Measurements from ENCODE around the gene ST6GALNAC1. TPM values are rescaled to one million over a fixed set of nuclear protein-coding genes. Genes with fewer than 3 reads are reported as not detected.
A peak's percentile ranks its signal among the peaks of the same experiment; 100 is the strongest.

The ST6GALNAC1 gene
- total and polyA plus RNA-seq, 2 of the 8 experiments (the other 6 are each of a cell fraction or from before 2014, with no cell fraction given) = not detected

- H2AFZ ChIP-seq (ENCODE audit: low read length) = 0 out of 2 replicates have a peak overlapping the region, but pooled peaks have one; percentile 36
- no peak overlapping the region for H4K5ac ChIP-seq (ENCODE audit: insufficient read length, low read depth, low read length)
- H3K9ac ChIP-seq (replicated peaks in 1 of 4; ENCODE audit: extremely low read depth in 1 of 4, low read depth in 3 of 4, low read length in 3 of 4) = no peak overlapping the region
- no peak overlapping the region for H3K14ac ChIP-seq (ENCODE audit: insufficient read length)
- 81% methylated on average over 13 of the region's 13 CpGs; no CpG with 5 or more reads in 1 of the 2 experiments for WGBS, 2 experiments (ENCODE audit: extremely low coverage in 1 of 2, insufficient coverage in 1 of 2, insufficient read length in 1 of 2, insufficient replicate concordance in 2 of 2, low coverage in 1 of 2, low lambda C conversion rate in 2 of 2, missing lambda C conversion rate in 1 of 2)
- no peak overlapping the region for H3K23ac ChIP-seq (ENCODE audit: insufficient read length)
- no peak overlapping the region for H4K91ac ChIP-seq (replicated peaks; ENCODE audit: insufficient read length, low read length)
- no peak overlapping the region for H3K4me2 ChIP-seq (ENCODE audit: insufficient read depth in 1 of 2, low read depth in 2 of 2, low read length in 2 of 2)
- DNase-seq (ENCODE audit: low read depth in 1 of 2, low spot score in 2 of 2) (no peak), FAIRE-seq (no peak)
- H3K4me1 ChIP-seq (replicated peaks in 1 of 4; ENCODE audit: control insufficient read depth in 3 of 4, insufficient read depth in 4 of 4, low read length in 3 of 4) = no peaks in the 10 kb centered on the region
- H3K27me3 ChIP-seq (replicated peaks in 1 of 4; ENCODE audit: control insufficient read depth in 3 of 4, extremely low read depth in 1 of 4, insufficient read depth in 3 of 4, low read length in 3 of 4) = no peaks in the 10 kb centered on the region
- H3K56ac ChIP-seq (replicated peaks; ENCODE audit: insufficient read length, low read depth, low read length) = no peak overlapping the region
- CTCF ChIA-PET (ENCODE audit: partially characterized antibody) = interaction anchor here (0.6 to 1.6 kb wide), 4 partner anchors 31 to 138 kb away, joined by 3 to 4 read pairs (median 4); no protein-coding TSS in a partner anchor
- no peak overlapping the region for H2BK120ac ChIP-seq (replicated peaks; ENCODE audit: low read depth, low read length)
- H2AK5ac ChIP-seq (ENCODE audit: low read depth, low read length) = no peak overlapping the region
- POLR2A ChIA-PET (ENCODE audit: partially characterized antibody) = no interaction called here
- H4K20me1 ChIP-seq (replicated peaks in 1 of 2; ENCODE audit: control insufficient read depth in 1 of 2, insufficient read depth in 2 of 2, low read length in 2 of 2) = no peaks in the 10 kb centered on the region
- H2BK15ac ChIP-seq (ENCODE audit: low read length) = no peak overlapping the region
- no peaks in the 10 kb centered on the region for H3K36me3 ChIP-seq (ENCODE audit: control insufficient read depth in 2 of 4, insufficient read depth in 4 of 4, low read length in 3 of 4)
- no peak overlapping the region for H2BK5ac ChIP-seq (ENCODE audit: low read depth, low read length)
- no peak overlapping the region for H3K18ac ChIP-seq (ENCODE audit: extremely low read depth, low read length)
- H3K4me3 ChIP-seq (ENCODE audit: extremely low read depth in 1 of 4, insufficient read depth in 2 of 4, low read depth in 3 of 4, low read length in 4 of 4) = no peak overlapping the region
- H2BK20ac ChIP-seq (ENCODE audit: low read length) = no peak overlapping the region; the same call in 1 of the 2 replicates
- H3K23me2 ChIP-seq (ENCODE audit: low read depth, low read length) = no peaks in the 10 kb centered on the region
- H4K8ac ChIP-seq (ENCODE audit: extremely low read depth, insufficient read depth, low read length) = no peak overlapping the region; the same call in 1 of the 2 replicates
- no peaks in the 10 kb centered on the region for H3K79me2 ChIP-seq (ENCODE audit: control insufficient read depth in 1 of 2, insufficient read depth in 2 of 2, low read length in 2 of 2)
- no peaks in the 10 kb centered on the region for H3K79me1 ChIP-seq (ENCODE audit: low read depth, low read length)
- no peaks in the 10 kb centered on the region for H3K9me3 ChIP-seq (ENCODE audit: insufficient read depth in 2 of 2, low read depth in 1 of 2, low read length in 1 of 2)
- no peak overlapping the region for H3K27ac ChIP-seq (ENCODE audit: low read depth, low read length)
- 0 out of 2 replicates have a peak overlapping the region, but pooled peaks have one; percentile 19 for H2BK12ac ChIP-seq (ENCODE audit: low read depth, low read length)
- H3K4ac ChIP-seq (replicated peaks; ENCODE audit: insufficient read length, low read depth, low read length) = no peak overlapping the region
- TF ChIP-seq HDAC2 (IDR thresholded peaks at IDR 0.05; ENCODE audit: borderline replicate concordance in 1 of 2, low read depth in 2 of 2, low read length in 2 of 2) = no peak
- no peak for TF ChIP-seq SIRT6 (IDR thresholded peaks at IDR 0.05; ENCODE audit: low read length)
- peak; percentile 51; the same call in 1 of the 2 replicates for TF ChIP-seq MAFK (IDR thresholded peaks at IDR 0.05; ENCODE audit: low read depth, low read length)
- TF ChIP-seq FOSL1 (IDR thresholded peaks at IDR 0.05; ENCODE audit: insufficient read depth, low read depth, low read length) = no peak
- TF ChIP-seq BACH1 (IDR thresholded peaks at IDR 0.05; ENCODE audit: low read length) = peak; percentile 65
- no peak for TF ChIP-seq TBP (IDR thresholded peaks at IDR 0.05; ENCODE audit: low read depth, low read length)
- no peak for TF ChIP-seq RBBP5 (IDR thresholded peaks at IDR 0.05; ENCODE audit: borderline replicate concordance, low read depth, low read length)
- no peak for TF ChIP-seq RFX5 (IDR thresholded peaks at IDR 0.05; ENCODE audit: borderline replicate concordance, low read depth, low read length)
- no peak for TF ChIP-seq POU5F1 (IDR thresholded peaks at IDR 0.05; ENCODE audit: low read depth, low read length)
- TF ChIP-seq CHD1 (IDR thresholded peaks at IDR 0.05; ENCODE audit: low read depth, low read length) = no peak
- no peak for TF ChIP-seq ATF2 (IDR thresholded peaks at IDR 0.05; ENCODE audit: low read length)
Observed at GRCh38 chr17:76659928-76660655, 16.5 kb upstream of the ST6GALNAC1 start.
